ENCODE data around the gene CRTC1. TPM values are rescaled to one million over a fixed set of nuclear protein-coding genes. Genes with fewer than 3 reads are reported as not detected.

The CRTC1 gene
- total and polyA plus RNA-seq, 9 of the 15 experiments (the other 6 are each of a cell fraction or from before 2014, with no cell fraction given): 0.25 to 3.8 (median 1.2) TPM; not detected in 2

DNA sequence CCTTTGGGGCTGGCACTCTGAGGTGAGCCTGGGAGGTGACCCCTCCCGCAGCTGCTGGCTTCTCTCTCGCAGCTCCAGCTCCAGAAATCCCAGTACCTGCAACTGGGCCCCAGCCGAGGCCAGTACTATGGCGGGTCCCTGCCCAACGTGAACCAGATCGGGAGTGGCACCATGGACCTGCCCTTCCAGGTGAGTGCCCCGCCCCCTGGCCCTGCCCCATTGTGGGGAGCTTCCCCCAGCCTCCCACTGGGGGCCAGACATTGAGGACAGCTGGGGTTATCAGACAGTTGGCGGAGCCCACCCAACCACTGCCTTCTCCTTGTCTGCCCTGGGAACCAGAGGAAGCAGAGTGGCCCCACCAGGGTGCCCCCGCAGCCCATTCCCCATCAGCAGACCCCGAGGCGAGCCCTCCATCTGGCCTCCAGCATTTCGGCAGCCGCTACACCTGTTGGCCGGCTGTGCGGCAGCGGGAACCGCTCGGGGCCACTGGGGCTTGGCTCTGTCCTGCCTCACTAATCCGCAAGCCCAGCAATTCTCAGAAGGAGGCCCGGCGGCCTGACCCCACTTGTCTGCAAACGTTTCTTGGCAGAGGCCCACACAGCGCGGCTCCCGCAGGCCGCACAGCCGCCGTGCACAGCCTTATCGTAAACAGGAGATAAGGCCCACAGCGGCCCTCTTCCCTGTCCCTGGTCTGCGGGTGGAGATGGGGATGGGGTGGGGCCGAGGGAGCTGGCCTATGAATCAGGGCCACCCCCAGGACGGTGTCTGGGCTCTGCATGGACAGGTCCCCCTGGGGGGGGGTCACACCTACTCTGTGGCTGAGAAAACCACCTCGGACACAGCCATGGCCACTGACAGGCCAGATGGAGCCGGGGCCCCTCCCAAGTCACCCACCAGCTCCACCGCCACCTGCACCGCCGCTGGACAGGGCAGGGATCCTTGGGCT is 59.6 kb downstream of the CRTC1 start (continued):
- peak; percentile 74 for TF ChIP-seq HNRNPLL (IDR thresholded peaks at IDR 0.05; ENCODE audit: low read depth, low read length, poor library complexity, severe bottlenecking)
- peak; percentile 12 for TF ChIP-seq ARHGAP35 (IDR thresholded peaks at IDR 0.05; ENCODE audit: partially characterized antibody)
- no peak for TF ChIP-seq POLR2B (IDR thresholded peaks at IDR 0.05; ENCODE audit: low read depth, partially characterized antibody)
- TF ChIP-seq ESRRB (CRISPR knock-in tag; IDR thresholded peaks at IDR 0.05; ENCODE audit: borderline replicate concordance): no peak
- TF ChIP-seq STAG1 (CRISPR knock-in tag; IDR thresholded peaks at IDR 0.05; ENCODE audit: borderline replicate concordance): no peak
- TF ChIP-seq MXI1 (IDR thresholded peaks at IDR 0.05; ENCODE audit: low read depth, low read length): no peak
- TF ChIP-seq, protein P1, sequence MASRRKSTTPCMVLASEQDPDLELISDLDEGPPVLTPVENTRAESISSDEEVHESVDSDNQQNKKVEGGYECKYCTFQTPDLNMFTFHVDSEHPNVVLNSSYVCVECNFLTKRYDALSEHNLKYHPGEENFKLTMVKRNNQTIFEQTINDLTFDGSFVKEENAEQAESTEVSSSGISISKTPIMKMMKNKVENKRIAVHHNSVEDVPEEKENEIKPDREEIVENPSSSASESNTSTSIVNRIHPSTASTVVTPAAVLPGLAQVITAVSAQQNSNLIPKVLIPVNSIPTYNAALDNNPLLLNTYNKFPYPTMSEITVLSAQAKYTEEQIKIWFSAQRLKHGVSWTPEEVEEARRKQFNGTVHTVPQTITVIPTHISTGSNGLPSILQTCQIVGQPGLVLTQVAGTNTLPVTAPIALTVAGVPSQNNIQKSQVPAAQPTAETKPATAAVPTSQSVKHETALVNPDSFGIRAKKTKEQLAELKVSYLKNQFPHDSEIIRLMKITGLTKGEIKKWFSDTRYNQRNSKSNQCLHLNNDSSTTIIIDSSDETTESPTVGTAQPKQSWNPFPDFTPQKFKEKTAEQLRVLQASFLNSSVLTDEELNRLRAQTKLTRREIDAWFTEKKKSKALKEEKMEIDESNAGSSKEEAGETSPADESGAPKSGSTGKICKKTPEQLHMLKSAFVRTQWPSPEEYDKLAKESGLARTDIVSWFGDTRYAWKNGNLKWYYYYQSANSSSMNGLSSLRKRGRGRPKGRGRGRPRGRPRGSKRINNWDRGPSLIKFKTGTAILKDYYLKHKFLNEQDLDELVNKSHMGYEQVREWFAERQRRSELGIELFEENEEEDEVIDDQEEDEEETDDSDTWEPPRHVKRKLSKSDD (conservative IDR thresholded peaks at IDR 0.05; ENCODE audit: low read length): no peak
- TF ChIP-seq SMARCA4 (IDR thresholded peaks at IDR 0.05): peak; percentile 65
- TF ChIP-seq RNF2 (IDR thresholded peaks at IDR 0.05): peak; percentile 76; the same call in 1 of the 2 replicates
- TF ChIP-seq HNRNPUL1 (IDR thresholded peaks at IDR 0.05; ENCODE audit: low read length): no peak
- TF ChIP-seq ZNF507 (tag; conservative IDR thresholded peaks at IDR 0.05): no peak
- no peak for TF ChIP-seq KLF6 (CRISPR knock-in tag; IDR thresholded peaks at IDR 0.05; ENCODE audit: borderline replicate concordance)
- TF ChIP-seq, protein P2, sequence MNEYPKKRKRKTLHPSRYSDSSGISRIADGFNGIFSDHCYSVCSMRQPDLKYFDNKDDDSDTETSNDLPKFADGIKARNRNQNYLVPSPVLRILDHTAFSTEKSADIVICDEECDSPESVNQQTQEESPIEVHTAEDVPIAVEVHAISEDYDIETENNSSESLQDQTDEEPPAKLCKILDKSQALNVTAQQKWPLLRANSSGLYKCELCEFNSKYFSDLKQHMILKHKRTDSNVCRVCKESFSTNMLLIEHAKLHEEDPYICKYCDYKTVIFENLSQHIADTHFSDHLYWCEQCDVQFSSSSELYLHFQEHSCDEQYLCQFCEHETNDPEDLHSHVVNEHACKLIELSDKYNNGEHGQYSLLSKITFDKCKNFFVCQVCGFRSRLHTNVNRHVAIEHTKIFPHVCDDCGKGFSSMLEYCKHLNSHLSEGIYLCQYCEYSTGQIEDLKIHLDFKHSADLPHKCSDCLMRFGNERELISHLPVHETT (CRISPR knock-in tag; conservative IDR thresholded peaks at IDR 0.05 in 1 of 2, IDR thresholded peaks at IDR 0.05 in 1 of 2): no peak
- TF ChIP-seq CCAR2 (IDR thresholded peaks at IDR 0.05; ENCODE audit: low read depth, low read length): no peak
- TF ChIP-seq, protein P3, sequence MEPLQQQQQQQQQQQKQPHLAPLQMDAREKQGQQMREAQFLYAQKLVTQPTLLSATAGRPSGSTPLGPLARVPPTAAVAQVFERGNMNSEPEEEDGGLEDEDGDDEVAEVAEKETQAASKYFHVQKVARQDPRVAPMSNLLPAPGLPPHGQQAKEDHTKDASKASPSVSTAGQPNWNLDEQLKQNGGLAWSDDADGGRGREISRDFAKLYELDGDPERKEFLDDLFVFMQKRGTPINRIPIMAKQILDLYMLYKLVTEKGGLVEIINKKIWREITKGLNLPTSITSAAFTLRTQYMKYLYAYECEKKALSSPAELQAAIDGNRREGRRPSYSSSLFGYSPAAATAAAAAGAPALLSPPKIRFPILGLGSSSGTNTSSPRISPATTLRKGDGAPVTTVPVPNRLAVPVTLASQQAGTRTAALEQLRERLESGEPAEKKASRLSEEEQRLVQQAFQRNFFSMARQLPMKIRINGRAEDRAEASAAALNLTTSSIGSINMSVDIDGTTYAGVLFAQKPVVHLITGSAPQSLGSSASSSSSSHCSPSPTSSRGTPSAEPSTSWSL (CRISPR knock-in tag; IDR thresholded peaks at IDR 0.05; ENCODE audit: borderline replicate concordance): no peak
- no peak for TF ChIP-seq DNMT1 (IDR thresholded peaks at IDR 0.05)
- TF ChIP-seq ZNF717 (CRISPR knock-in tag; IDR thresholded peaks at IDR 0.05): no peak
- no peak for TF ChIP-seq CBX5 (IDR thresholded peaks at IDR 0.05; ENCODE audit: borderline replicate concordance, low read depth)
- no peak for TF ChIP-seq ZNF277 (CRISPR knock-in tag; IDR thresholded peaks at IDR 0.05; ENCODE audit: borderline replicate concordance)
- no peak for TF ChIP-seq DMBX1 (CRISPR knock-in tag; IDR thresholded peaks at IDR 0.05; ENCODE audit: borderline replicate concordance)
- no peak for TF ChIP-seq CHD2 (IDR thresholded peaks at IDR 0.05; ENCODE audit: low read depth, low read length)
- TF ChIP-seq CBFB (CRISPR knock-in tag; IDR thresholded peaks at IDR 0.05): no peak

Measured in K562 (cell line).